Measurements from ENCODE around the gene ERBB3. TPM values are rescaled to one million over a fixed set of nuclear protein-coding genes. Genes with fewer than 3 reads are reported as not detected.

ERBB3 gene
- total RNA-seq, 1 experiment from 2014 or later: 64.3 TPM

DNA sequence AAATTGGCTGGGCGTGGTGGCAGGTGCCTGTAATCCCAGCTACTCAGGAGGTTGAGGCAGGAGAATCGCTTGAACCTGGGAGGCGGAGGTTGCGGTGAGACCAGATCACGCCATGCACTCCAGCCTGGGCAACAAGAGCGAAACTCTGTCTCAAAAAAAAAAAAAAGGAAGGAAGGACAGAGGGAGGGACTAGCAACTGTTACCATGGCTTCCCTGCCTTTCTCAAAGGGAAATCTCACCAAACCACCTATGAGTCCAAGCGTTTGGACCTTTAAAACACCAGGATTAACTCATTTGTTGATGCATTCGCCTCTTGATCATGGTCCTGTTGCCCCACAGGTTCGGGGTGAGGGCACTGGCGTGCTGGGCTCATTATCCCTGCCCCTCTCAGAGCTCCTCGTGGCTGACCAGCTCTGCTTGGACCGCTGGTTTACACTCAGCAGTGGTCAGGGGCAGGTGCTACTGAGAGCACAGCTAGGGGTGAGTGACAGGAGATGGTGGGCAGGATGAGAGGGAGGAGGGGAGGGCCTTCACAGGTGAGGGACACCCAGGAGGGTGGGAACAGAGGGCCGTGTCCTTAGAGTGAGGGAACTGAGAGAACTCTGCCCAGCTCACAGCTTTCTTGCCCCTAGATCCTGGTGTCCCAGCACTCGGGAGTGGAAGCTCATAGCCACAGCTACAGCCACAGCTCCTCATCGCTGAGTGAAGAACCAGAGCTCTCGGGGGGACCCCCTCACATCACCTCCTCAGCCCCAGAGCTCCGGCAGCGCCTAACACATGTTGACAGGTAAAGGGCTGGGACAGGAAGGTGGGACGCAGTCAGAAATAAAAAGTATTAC lies 62.2 kb downstream of the ERBB3 start:
- no peak for TF ChIP-seq JAZF1 (CRISPR knock-in tag; IDR thresholded peaks at IDR 0.05)
- TF ChIP-seq, protein P1, sequence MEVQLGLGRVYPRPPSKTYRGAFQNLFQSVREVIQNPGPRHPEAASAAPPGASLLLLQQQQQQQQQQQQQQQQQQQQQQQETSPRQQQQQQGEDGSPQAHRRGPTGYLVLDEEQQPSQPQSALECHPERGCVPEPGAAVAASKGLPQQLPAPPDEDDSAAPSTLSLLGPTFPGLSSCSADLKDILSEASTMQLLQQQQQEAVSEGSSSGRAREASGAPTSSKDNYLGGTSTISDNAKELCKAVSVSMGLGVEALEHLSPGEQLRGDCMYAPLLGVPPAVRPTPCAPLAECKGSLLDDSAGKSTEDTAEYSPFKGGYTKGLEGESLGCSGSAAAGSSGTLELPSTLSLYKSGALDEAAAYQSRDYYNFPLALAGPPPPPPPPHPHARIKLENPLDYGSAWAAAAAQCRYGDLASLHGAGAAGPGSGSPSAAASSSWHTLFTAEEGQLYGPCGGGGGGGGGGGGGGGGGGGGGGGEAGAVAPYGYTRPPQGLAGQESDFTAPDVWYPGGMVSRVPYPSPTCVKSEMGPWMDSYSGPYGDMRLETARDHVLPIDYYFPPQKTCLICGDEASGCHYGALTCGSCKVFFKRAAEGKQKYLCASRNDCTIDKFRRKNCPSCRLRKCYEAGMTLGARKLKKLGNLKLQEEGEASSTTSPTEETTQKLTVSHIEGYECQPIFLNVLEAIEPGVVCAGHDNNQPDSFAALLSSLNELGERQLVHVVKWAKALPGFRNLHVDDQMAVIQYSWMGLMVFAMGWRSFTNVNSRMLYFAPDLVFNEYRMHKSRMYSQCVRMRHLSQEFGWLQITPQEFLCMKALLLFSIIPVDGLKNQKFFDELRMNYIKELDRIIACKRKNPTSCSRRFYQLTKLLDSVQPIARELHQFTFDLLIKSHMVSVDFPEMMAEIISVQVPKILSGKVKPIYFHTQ (CRISPR knock-in tag; IDR thresholded peaks at IDR 0.05): no peak
- TF ChIP-seq GRHL2 (CRISPR knock-in tag; IDR thresholded peaks at IDR 0.05; ENCODE audit: insufficient replicate concordance, severe bottlenecking): no peak
- TF ChIP-seq, protein P2, sequence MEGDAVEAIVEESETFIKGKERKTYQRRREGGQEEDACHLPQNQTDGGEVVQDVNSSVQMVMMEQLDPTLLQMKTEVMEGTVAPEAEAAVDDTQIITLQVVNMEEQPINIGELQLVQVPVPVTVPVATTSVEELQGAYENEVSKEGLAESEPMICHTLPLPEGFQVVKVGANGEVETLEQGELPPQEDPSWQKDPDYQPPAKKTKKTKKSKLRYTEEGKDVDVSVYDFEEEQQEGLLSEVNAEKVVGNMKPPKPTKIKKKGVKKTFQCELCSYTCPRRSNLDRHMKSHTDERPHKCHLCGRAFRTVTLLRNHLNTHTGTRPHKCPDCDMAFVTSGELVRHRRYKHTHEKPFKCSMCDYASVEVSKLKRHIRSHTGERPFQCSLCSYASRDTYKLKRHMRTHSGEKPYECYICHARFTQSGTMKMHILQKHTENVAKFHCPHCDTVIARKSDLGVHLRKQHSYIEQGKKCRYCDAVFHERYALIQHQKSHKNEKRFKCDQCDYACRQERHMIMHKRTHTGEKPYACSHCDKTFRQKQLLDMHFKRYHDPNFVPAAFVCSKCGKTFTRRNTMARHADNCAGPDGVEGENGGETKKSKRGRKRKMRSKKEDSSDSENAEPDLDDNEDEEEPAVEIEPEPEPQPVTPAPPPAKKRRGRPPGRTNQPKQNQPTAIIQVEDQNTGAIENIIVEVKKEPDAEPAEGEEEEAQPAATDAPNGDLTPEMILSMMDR (IDR thresholded peaks at IDR 0.05): no peak
- TF ChIP-seq ZNF671 (CRISPR knock-in tag; IDR thresholded peaks at IDR 0.05): no peak
- no peak for TF ChIP-seq ZNF317 (CRISPR knock-in tag; IDR thresholded peaks at IDR 0.05; ENCODE audit: borderline replicate concordance, low read depth)
- TF ChIP-seq, protein P3, sequence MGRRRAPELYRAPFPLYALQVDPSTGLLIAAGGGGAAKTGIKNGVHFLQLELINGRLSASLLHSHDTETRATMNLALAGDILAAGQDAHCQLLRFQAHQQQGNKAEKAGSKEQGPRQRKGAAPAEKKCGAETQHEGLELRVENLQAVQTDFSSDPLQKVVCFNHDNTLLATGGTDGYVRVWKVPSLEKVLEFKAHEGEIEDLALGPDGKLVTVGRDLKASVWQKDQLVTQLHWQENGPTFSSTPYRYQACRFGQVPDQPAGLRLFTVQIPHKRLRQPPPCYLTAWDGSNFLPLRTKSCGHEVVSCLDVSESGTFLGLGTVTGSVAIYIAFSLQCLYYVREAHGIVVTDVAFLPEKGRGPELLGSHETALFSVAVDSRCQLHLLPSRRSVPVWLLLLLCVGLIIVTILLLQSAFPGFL (CRISPR knock-in tag; IDR thresholded peaks at IDR 0.05; ENCODE audit: borderline replicate concordance): no peak
- no peak for TF ChIP-seq OVOL2 (CRISPR knock-in tag; IDR thresholded peaks at IDR 0.05; ENCODE audit: borderline replicate concordance)
- TF ChIP-seq ZBTB21 (CRISPR knock-in tag; IDR thresholded peaks at IDR 0.05; ENCODE audit: borderline replicate concordance): no peak
- TF ChIP-seq NFYB (CRISPR knock-in tag; conservative IDR thresholded peaks at IDR 0.05; ENCODE audit: low read depth): no peak
- TF ChIP-seq, protein P4, sequence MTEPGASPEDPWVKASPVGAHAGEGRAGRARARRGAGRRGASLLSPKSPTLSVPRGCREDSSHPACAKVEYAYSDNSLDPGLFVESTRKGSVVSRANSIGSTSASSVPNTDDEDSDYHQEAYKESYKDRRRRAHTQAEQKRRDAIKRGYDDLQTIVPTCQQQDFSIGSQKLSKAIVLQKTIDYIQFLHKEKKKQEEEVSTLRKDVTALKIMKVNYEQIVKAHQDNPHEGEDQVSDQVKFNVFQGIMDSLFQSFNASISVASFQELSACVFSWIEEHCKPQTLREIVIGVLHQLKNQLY (CRISPR knock-in tag; IDR thresholded peaks at IDR 0.05): no peak
- TF ChIP-seq, protein P5, sequence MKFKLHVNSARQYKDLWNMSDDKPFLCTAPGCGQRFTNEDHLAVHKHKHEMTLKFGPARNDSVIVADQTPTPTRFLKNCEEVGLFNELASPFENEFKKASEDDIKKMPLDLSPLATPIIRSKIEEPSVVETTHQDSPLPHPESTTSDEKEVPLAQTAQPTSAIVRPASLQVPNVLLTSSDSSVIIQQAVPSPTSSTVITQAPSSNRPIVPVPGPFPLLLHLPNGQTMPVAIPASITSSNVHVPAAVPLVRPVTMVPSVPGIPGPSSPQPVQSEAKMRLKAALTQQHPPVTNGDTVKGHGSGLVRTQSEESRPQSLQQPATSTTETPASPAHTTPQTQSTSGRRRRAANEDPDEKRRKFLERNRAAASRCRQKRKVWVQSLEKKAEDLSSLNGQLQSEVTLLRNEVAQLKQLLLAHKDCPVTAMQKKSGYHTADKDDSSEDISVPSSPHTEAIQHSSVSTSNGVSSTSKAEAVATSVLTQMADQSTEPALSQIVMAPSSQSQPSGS (CRISPR knock-in tag; IDR thresholded peaks at IDR 0.05; ENCODE audit: borderline replicate concordance, low read depth): no peak
- TF ChIP-seq CREB1 (CRISPR knock-in tag; IDR thresholded peaks at IDR 0.05): no peak
- TF ChIP-seq, protein P6, sequence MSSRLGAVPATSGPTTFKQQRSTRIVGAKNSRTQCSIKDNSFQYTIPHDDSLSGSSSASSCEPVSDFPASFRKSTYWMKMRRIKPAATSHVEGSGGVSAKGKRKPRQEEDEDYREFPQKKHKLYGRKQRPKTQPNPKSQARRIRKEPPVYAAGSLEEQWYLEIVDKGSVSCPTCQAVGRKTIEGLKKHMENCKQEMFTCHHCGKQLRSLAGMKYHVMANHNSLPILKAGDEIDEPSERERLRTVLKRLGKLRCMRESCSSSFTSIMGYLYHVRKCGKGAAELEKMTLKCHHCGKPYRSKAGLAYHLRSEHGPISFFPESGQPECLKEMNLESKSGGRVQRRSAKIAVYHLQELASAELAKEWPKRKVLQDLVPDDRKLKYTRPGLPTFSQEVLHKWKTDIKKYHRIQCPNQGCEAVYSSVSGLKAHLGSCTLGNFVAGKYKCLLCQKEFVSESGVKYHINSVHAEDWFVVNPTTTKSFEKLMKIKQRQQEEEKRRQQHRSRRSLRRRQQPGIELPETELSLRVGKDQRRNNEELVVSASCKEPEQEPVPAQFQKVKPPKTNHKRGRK (CRISPR knock-in tag; IDR thresholded peaks at IDR 0.05; ENCODE audit: borderline replicate concordance): no peak
- TF ChIP-seq, protein P7, sequence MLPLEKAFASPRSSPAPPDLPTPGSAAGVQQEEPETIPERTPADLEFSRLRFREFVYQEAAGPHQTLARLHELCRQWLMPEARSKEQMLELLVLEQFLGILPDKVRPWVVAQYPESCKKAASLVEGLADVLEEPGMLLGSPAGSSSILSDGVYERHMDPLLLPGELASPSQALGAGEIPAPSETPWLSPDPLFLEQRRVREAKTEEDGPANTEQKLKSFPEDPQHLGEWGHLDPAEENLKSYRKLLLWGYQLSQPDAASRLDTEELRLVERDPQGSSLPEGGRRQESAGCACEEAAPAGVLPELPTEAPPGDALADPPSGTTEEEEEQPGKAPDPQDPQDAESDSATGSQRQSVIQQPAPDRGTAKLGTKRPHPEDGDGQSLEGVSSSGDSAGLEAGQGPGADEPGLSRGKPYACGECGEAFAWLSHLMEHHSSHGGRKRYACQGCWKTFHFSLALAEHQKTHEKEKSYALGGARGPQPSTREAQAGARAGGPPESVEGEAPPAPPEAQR (CRISPR knock-in tag; IDR thresholded peaks at IDR 0.05): no peak
- TF ChIP-seq SOX15 (CRISPR knock-in tag; IDR thresholded peaks at IDR 0.05): no peak
- TF ChIP-seq FOXP1 (CRISPR knock-in tag; IDR thresholded peaks at IDR 0.05; ENCODE audit: borderline replicate concordance): no peak
- no peak for TF ChIP-seq PRRX2 (CRISPR knock-in tag; IDR thresholded peaks at IDR 0.05)
- DNase-seq (ENCODE audit: low spot score): no peak
- ChIA-PET POLR2A (interaction anchor here (1.5 to 1.6 kb wide), 2 partner anchors 17 to 24 kb away, joined by 4 read pairs; partner anchors contain the start of gene ZC3H10), CTCF (interaction anchor here (0.8 to 1.4 kb wide), 4 partner anchors 9 to 64 kb away, joined by 3 to 6 read pairs (median 4); partner anchors contain the start of genes ESYT1 and SMARCC2)
- Mint-ChIP-seq H3K4me3 (no peak overlapping the region), H3K36me3 (peaks cover 80% of the 10 kb centered on the region), H3K4me1 (no peaks in the 10 kb centered on the region), H3K27me3 (ENCODE audit: low read depth) (no peaks in the 10 kb centered on the region), H3K9me3 (peaks cover 12% of the 10 kb centered on the region), H3K27ac (no peak overlapping the region)
- ATAC-seq: no peak
